ENCODE results near the gene RALGAPB. TPM values are rescaled to one million over a fixed set of nuclear protein-coding genes. Genes with fewer than 3 reads are reported as not detected.
"Not testable (repeated sequence)": the region's sequence is repeated elsewhere in the genome, so short reads cannot be mapped to it uniquely, and the experiment has no call there.

RALGAPB gene
- total RNA-seq, 4 donors from 2014 or later = 34.4 to 86.7 (median 44.2) TPM

GRCh38 chr20:38498909-38499308 lies 26.3 kb downstream of the RALGAPB start:
- H3K27me3 ChIP-seq = no peaks in the 10 kb centered on the region
- no peak overlapping the region for H3K4me3 ChIP-seq
- H3K9me3 ChIP-seq = no peaks in the 10 kb centered on the region
- H3K36me3 ChIP-seq = peaks cover 79% of the 10 kb centered on the region
- WGBS = 94% methylated on average over 1 of the region's 1 CpG
- no peak for DNase-seq (ENCODE audit: low spot score in 2 of 2)
- no peak overlapping the region for H3K27ac ChIP-seq
- H3K4me1 ChIP-seq = no peaks in the 10 kb centered on the region
- no peak for TF ChIP-seq EP300 (IDR thresholded peaks at IDR 0.05)
- TF ChIP-seq, protein P1, sequence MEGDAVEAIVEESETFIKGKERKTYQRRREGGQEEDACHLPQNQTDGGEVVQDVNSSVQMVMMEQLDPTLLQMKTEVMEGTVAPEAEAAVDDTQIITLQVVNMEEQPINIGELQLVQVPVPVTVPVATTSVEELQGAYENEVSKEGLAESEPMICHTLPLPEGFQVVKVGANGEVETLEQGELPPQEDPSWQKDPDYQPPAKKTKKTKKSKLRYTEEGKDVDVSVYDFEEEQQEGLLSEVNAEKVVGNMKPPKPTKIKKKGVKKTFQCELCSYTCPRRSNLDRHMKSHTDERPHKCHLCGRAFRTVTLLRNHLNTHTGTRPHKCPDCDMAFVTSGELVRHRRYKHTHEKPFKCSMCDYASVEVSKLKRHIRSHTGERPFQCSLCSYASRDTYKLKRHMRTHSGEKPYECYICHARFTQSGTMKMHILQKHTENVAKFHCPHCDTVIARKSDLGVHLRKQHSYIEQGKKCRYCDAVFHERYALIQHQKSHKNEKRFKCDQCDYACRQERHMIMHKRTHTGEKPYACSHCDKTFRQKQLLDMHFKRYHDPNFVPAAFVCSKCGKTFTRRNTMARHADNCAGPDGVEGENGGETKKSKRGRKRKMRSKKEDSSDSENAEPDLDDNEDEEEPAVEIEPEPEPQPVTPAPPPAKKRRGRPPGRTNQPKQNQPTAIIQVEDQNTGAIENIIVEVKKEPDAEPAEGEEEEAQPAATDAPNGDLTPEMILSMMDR (IDR thresholded peaks at IDR 0.05) = no peak
- no peak for TF ChIP-seq POLR2A (IDR thresholded peaks at IDR 0.05)
- TF ChIP-seq POLR2AphosphoS5 (IDR thresholded peaks at IDR 0.05) = no peak

DNA sequence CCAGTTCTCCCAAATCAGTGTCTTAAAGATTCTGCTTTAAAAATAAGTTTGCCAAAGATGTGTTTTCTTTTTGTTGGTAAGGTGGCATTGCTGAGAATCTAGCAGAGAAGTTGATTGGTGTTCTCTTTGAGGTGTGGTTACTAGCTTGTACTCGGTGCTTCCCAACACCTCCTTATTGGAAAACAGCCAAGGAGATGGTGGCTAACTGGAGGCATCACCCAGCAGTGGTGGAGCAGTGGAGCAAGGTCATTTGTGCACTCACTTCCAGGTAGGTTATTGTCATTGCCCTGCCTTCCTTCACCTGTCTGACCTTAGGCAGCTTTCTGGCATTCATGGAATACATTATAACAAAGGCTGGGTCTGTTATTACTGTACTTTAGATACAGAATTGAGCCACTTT lies 26.7 kb downstream of the RALGAPB start:
- Histone ChIP-seq H3K4me1 (no peaks in the 10 kb centered on the region), H3K27ac (no peak overlapping the region), H3K9me3 (no peaks in the 10 kb centered on the region), H3K27me3 (no peaks in the 10 kb centered on the region), H3K4me3 (no peak overlapping the region), H3K36me3 (peaks cover 74% of the 10 kb centered on the region)
- TF ChIP-seq POLR2AphosphoS5 (IDR thresholded peaks at IDR 0.05) (no peak), POLR2A (IDR thresholded peaks at IDR 0.05) (no peak), EP300 (IDR thresholded peaks at IDR 0.05) (no peak)
- TF ChIP-seq, protein P1 (IDR thresholded peaks at IDR 0.05) = no peak
- no peak for DNase-seq (ENCODE audit: low spot score in 2 of 2)
- 41% methylated on average over 1 of the region's 1 CpG for WGBS

- Histone ChIP-seq H3K36me3 (peaks cover 61% of the 10 kb centered on the region), H3K27me3 (no peaks in the 10 kb centered on the region), H3K9me3 (no peaks in the 10 kb centered on the region), H3K4me3 (no peak overlapping the region), H3K4me1 (no peaks in the 10 kb centered on the region), H3K27ac (no peak overlapping the region)
- TF ChIP-seq POLR2A (IDR thresholded peaks at IDR 0.05) (no peak), EP300 (IDR thresholded peaks at IDR 0.05) (no peak), POLR2AphosphoS5 (IDR thresholded peaks at IDR 0.05) (no peak)
- TF ChIP-seq, protein P1 (IDR thresholded peaks at IDR 0.05) = no peak
- no peak for DNase-seq (ENCODE audit: low spot score in 2 of 2)
- WGBS = 96% methylated on average over 2 of the region's 2 CpGs
Measured at GRCh38 chr20:38501858-38502436, 29.3 kb downstream of the RALGAPB start.

DNA sequence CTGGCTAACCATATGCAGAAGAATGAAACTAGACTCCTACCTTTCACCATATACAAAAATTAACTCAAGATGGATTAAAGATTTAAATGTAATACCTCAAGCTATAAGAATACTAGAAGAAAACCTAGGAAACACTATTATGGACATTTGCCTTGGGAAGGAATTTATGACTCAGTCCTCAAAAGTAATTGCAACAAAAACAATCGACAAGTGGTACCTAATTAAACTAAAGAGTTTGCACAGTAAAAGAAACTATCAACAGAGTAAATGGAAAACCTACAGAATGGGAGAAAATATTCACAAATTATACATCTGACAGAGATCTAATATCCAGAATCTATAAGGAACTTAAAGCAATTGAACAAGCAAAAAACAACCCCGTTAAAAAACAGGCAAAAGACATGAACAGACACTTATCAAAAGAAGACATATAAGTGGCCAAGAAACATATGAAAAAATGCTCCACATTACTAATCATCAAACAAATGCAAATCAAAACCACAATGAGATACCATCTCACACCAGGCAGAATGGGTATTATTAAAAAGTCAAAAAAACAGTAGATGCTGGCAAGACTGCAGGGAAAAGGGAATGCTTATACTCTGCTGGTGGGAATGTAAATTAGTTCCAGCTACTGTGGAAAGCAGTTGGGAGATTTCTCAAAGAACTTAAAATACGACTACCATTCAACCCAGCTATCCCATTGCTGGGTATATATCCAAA lies 31.9 kb downstream of the RALGAPB start:
- DNase-seq (ENCODE audit: low spot score in 2 of 2) = no peak
- H3K27ac ChIP-seq = no peak overlapping the region
- no peak for TF ChIP-seq POLR2A (IDR thresholded peaks at IDR 0.05)
- TF ChIP-seq POLR2AphosphoS5 (IDR thresholded peaks at IDR 0.05) = no peak
- TF ChIP-seq EP300 (IDR thresholded peaks at IDR 0.05) = no peak
- TF ChIP-seq, protein P1 (IDR thresholded peaks at IDR 0.05) = no peak
- H3K27me3 ChIP-seq = no peaks in the 10 kb centered on the region
- WGBS = 95% methylated on average over 3 of the region's 3 CpGs
- H3K4me1 ChIP-seq = no peaks in the 10 kb centered on the region
- no peaks in the 10 kb centered on the region for H3K9me3 ChIP-seq
- H3K4me3 ChIP-seq = no peak overlapping the region
- H3K36me3 ChIP-seq = peaks cover 57% of the 10 kb centered on the region

DNA sequence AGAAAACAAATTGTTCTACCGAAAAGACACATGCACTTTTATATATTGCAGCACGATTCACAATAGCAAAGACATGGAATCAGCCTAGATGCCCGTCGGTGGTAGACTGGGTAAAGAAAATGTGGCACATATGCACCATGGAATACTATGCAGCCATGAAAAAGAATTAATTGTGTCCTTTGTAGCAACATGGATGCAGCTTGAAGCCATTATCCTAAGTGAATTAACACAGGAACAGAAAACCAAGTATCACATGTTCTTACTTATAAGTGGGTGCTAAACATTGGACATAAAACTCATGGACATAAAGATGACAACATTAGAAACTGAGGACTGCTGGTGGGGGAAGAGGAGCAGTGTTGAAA lies 32.4 kb downstream of the RALGAPB start:
- Histone ChIP-seq H3K4me1 (no peaks in the 10 kb centered on the region), H3K36me3 (peaks cover 57% of the 10 kb centered on the region)
- 97% methylated on average over 4 of the region's 4 CpGs for WGBS

GRCh38 chr20:38511726-38512125 lies 39.1 kb downstream of the RALGAPB start:
- 93% methylated on average over 19 of the region's 19 CpGs for WGBS
- not testable (repeated sequence) for DNase-seq (ENCODE audit: low spot score in 2 of 2); H3K4me3 ChIP-seq; H3K27me3 ChIP-seq; H3K27ac ChIP-seq; H3K9me3 ChIP-seq; H3K4me1 ChIP-seq
- H3K36me3 ChIP-seq = peaks cover 35% of the 10 kb centered on the region

More for the DNA sequence above, 32.4 kb downstream of the RALGAPB start:
- H3K27me3 ChIP-seq = no peaks in the 10 kb centered on the region
- H3K4me3 ChIP-seq = no peak overlapping the region
- TF ChIP-seq POLR2AphosphoS5 (IDR thresholded peaks at IDR 0.05) (no peak), EP300 (IDR thresholded peaks at IDR 0.05) (no peak), POLR2A (IDR thresholded peaks at IDR 0.05) (no peak)
- TF ChIP-seq, protein P1 (IDR thresholded peaks at IDR 0.05) = no peak
- DNase-seq (ENCODE audit: low spot score in 2 of 2) = no peak
- H3K9me3 ChIP-seq = no peaks in the 10 kb centered on the region
- no peak overlapping the region for H3K27ac ChIP-seq

Measured in suprapubic skin (tissue), 4 donors.